K562 (cell line): Measurements from ENCODE around the gene SMIM29. TPM values are rescaled to one million over a fixed set of nuclear protein-coding genes. Genes with fewer than 3 reads are reported as not detected.
A peak's percentile ranks its signal among the peaks of the same experiment; 100 is the strongest.

Experiments used
- ATAC-seq: fragments of 200-7000 bp; cut with Tn5 transposase; 3 replicates; pipeline ENCODE4 v1.9.1; 2020; ENCODE audit warnings: moderate library complexity
- BruUV-seq: library from RNA; stranded (reverse); fragments of 400-500 nt; replicated peaks from 2 replicates; lab custom pipeline; 2021; lab: Mats Ljungman, UMichigan
- CTCF ChIA-PET: fragments of 300-600 bp; formaldehyde crosslinking; extraction: SDS; loops from one replicate; lab custom pipeline; 2021; ENCODE audit warnings: low intra/inter-chr PET ratio; lab: Yijun Ruan, JAX
- POLR2A ChIA-PET: fragments of 300-600, 350-650 bp; sonication (Branson Sonifier 250); formaldehyde crosslinking; extraction: SDS; loops from one replicate; lab custom pipeline; 2021; ENCODE audit warnings: antibody characterized with exemption, inconsistent platforms; lab: Yijun Ruan, JAX
- DNase-seq, 4 experiments: peaks; one replicate each; pipeline versions ENCODE4 v3.0.0 to v3.0.0-alpha.2; 2011 to 2018; ENCODE audit warnings: low spot score in 3 of 4, mixed read lengths in 3 of 4; ENCODE audit errors: extremely low read depth in 1 of 4
- FAIRE-seq: peaks from 2 replicates; lab custom pipeline; 2011; peaks lifted over from hg19 to GRCh38; lab: Jason Lieb, UNC
- H2AFZ ChIP-seq: 2 replicates; pipeline ENCODE4 v1.6.0; 2011; ENCODE audit warnings: low read depth, low read length, control low read depth, inconsistent platforms
- H3K27ac ChIP-seq: fragments of 200-600 bp; 3 replicates; pipeline ENCODE4 v1.8.0; 2011; ENCODE audit warnings: low read depth, mild to moderate bottlenecking, control low read depth, inconsistent platforms, low read length, moderate library complexity, mixed read lengths; ENCODE audit errors: extremely low read depth
- H3K27me3 ChIP-seq, 2 experiments: fragments of 300-600 bp in 1 of 2; 2 replicates in 1 of 2; 3 replicates in 1 of 2; pipeline versions ENCODE4 v1.6.0 to v1.8.0; 2011; ENCODE audit warnings: inconsistent platforms in 2 of 2, low read length in 2 of 2, mild to moderate bottlenecking in 1 of 2, mixed read lengths in 1 of 2, moderate library complexity in 1 of 2; ENCODE audit not compliant: control insufficient read depth in 2 of 2, insufficient read depth in 2 of 2
- H3K36me3 ChIP-seq: fragments of 300-600 bp; 3 replicates; pipeline ENCODE4 v1.8.0; 2011; ENCODE audit warnings: mild to moderate bottlenecking, low read length, inconsistent platforms; ENCODE audit not compliant: control insufficient read depth, insufficient read depth
- H3K4me1 ChIP-seq, 2 experiments: fragments of 200-600 bp in 1 of 2; replicated peaks in 1 of 2; 2 replicates in 1 of 2; 3 replicates in 1 of 2; pipeline versions ENCODE4 v1.5.1 to v1.8.0; 2011; ENCODE audit warnings: inconsistent platforms in 2 of 2, low read length in 2 of 2, mild to moderate bottlenecking in 1 of 2, mixed read lengths in 1 of 2, moderate library complexity in 1 of 2; ENCODE audit not compliant: control insufficient read depth in 2 of 2, insufficient read depth in 2 of 2
- H3K4me2 ChIP-seq: 2 replicates; pipeline ENCODE4 v1.6.1; 2011; ENCODE audit warnings: low read length, control low read depth, inconsistent platforms, mixed read lengths; ENCODE audit not compliant: insufficient read depth
- H3K4me3 ChIP-seq: fragments of 200-600 bp; sonication (generic), shearing (Covaris generic); 2 replicates; pipeline ENCODE4 v1.5.1; 2016; ENCODE audit warnings: control low read depth, inconsistent platforms
- H3K79me2 ChIP-seq: fragments of 200-600 bp; 3 replicates; pipeline ENCODE4 v1.8.0; 2011; ENCODE audit warnings: low read length, inconsistent platforms; ENCODE audit not compliant: control insufficient read depth, insufficient read depth
- H3K9ac ChIP-seq, 2 experiments: 2 replicates each; pipeline versions ENCODE4 v1.6.0 to v1.6.1; 2011; ENCODE audit warnings: low read depth in 2 of 2, low read length in 2 of 2, control low read depth in 1 of 2, inconsistent platforms in 1 of 2, mild to moderate bottlenecking in 1 of 2, mixed read lengths in 1 of 2; ENCODE audit not compliant: insufficient read depth in 1 of 2
- H3K9me1 ChIP-seq: one replicate; pipeline ENCODE4 v1.6.0; 2011; ENCODE audit warnings: inconsistent platforms, mild to moderate bottlenecking, low read length, moderate library complexity; ENCODE audit not compliant: control insufficient read depth, insufficient read depth
- H3K9me3 ChIP-seq: replicated peaks from 2 replicates; pipeline ENCODE4 v1.5.1; 2011; ENCODE audit warnings: low read depth, low read length, inconsistent platforms; ENCODE audit not compliant: control insufficient read depth, insufficient read depth
- H4K20me1 ChIP-seq: replicated peaks from 2 replicates; pipeline ENCODE4 v1.6.1; 2011; ENCODE audit warnings: low read length, inconsistent platforms, mixed read lengths; ENCODE audit not compliant: control insufficient read depth, insufficient read depth
- AFF4 ChIP-seq: sonication (generic); formaldehyde crosslinking; IDR thresholded peaks from 2 replicates; pipeline ENCODE4 v1.8.0; 2023; ENCODE audit warnings: mild to moderate bottlenecking, missing genetic modification reagents
- CCAR2 ChIP-seq: fragments of 200-400 bp; formaldehyde crosslinking; IDR thresholded peaks from 2 replicates; pipeline ENCODE4 v1.6.1; 2017; ENCODE audit warnings: mild to moderate bottlenecking, low read depth, low read length
- ELK1 ChIP-seq: sonication (generic); formaldehyde crosslinking; IDR thresholded peaks from 2 replicates; pipeline ENCODE4 v1.8.1; 2022; ENCODE audit warnings: missing genetic modification reagents
- ID3 ChIP-seq, 2 experiments: fragments of 250-450 bp in 1 of 2; fragments of 450-650 bp in 1 of 2; sonication (Bioruptor Pico) in 1 of 2; IDR thresholded peaks; 2 replicates each; pipeline versions ENCODE4 v1.6.1 to v1.8.0; 2016 to 2021; ENCODE audit warnings: mild to moderate bottlenecking in 2 of 2, moderate library complexity in 2 of 2, missing compliant biosample characterization in 1 of 2, missing genetic modification characterization in 1 of 2
- NFRKB ChIP-seq: fragments of 450-650 bp; IDR thresholded peaks from 2 replicates; pipeline ENCODE4 v1.6.1; 2016; ENCODE audit warnings: low read depth
- POU5F1 ChIP-seq: fragments of 150-350 bp; IDR thresholded peaks from 2 replicates; pipeline ENCODE4 v1.6.1; 2014; ENCODE audit warnings: borderline replicate concordance, low read length, low read depth, mild to moderate bottlenecking; ENCODE audit not compliant: partially characterized antibody
- RUNX1 ChIP-seq: sonication (generic); IDR thresholded peaks from 2 replicates; pipeline ENCODE4 v1.6.1; 2016; ENCODE audit warnings: antibody characterized with exemption, low read depth
- SMAD3 ChIP-seq: fragments of 450-650 bp; formaldehyde crosslinking; conservative IDR thresholded peaks from 2 replicates; pipeline ENCODE4 v1.4.0; 2020; ENCODE audit warnings: mild to moderate bottlenecking
- ZBTB33 ChIP-seq: sonication (generic); formaldehyde crosslinking; IDR thresholded peaks from 2 replicates; pipeline ENCODE4 v1.8.1; 2023; ENCODE audit warnings: mild to moderate bottlenecking, missing genetic modification reagents
- WGBS: fragments of 100-300 bp; shearing (Covaris generic); methylation state at CpG from one replicate; pipeline ENCODE4 v1.1.6; 2016; ENCODE audit warnings: low coverage, mixed read lengths; ENCODE audit not compliant: insufficient coverage; ENCODE audit errors: missing lambda C conversion rate; 5-methylcytosine and 5-hydroxymethylcytosine counted together
- in situ Hi-C: fragments of 300-500 bp; cut with MboI; formaldehyde crosslinking; loops from 4 replicates; pipeline ENCODE4 v1.15.0; 2018; ENCODE audit warnings: inconsistent platforms, mixed read lengths
- intact Hi-C: fragments of 100-400 bp; cut with micrococcal nuclease; formaldehyde crosslinking; loops from 2 replicates; pipeline ENCODE4 v1.14.2; 2022
- polyA plus RNA-seq, 8 experiments: library from polyadenylated mRNA; depleted of rRNA in 4 of 8; stranded (reverse) in 5 of 8; unstranded in 3 of 8; fragments of >200 nt; fragmentation: Nextera tagmentation in 2 of 8; fragmentation: Illumina TruSeq in 1 of 8; extraction: Ambion mirVana in 2 of 8; extraction: Trizol in 1 of 8; gene quantifications; 2 replicates each; pipeline versions ENCODE4 v1.2.1 to v1.2.3, GENCODE V29; 2011 to 2014; ENCODE audit warnings: inconsistent platforms in 1 of 8, missing spikeins in 1 of 8
- total RNA-seq, 7 experiments: library from RNA; depleted of rRNA in 6 of 7; stranded (reverse); fragments of >200 nt in 6 of 7; fragmentation: Illumina TruSeq in 2 of 7; extraction: Trizol in 2 of 7; gene quantifications; 2 replicates each; pipeline versions ENCODE4 v1.2.1 to v1.2.3, GENCODE V29; 2011 to 2021; ENCODE audit warnings: low replicate concordance in 1 of 7

SMIM29 gene
- total and polyA plus RNA-seq, 9 of the 15 experiments (the other 6 are each of a cell fraction or from before 2014, with no cell fraction given): 6.5 to 36.7 (median 20.9) TPM

- TF ChIP-seq ID3 (CRISPR knock-in tag; IDR thresholded peaks at IDR 0.05) (no peak), ID3 (tag; IDR thresholded peaks at IDR 0.05) (peak; percentile 80), SMAD3 (no peak), ZBTB33 (CRISPR knock-in tag) (no peak)
- TF ChIP-seq, all 486 proteins: peak for 102
Observed at GRCh38 chr6:34284563-34285447, 36.0 kb upstream of the SMIM29 start (continued).

GRCh38 chr6:34281702-34282334 is 33.0 kb upstream of the SMIM29 start:
- ATAC-seq (peak; percentile 57), DNase-seq (peak in 3 of 4 experiments; percentile 38 to 94 (median 84)), FAIRE-seq (peak; percentile 90)
- Histone ChIP-seq H3K27me3 (no peaks in the 10 kb centered on the region), H3K36me3 (peaks cover 78% of the 10 kb centered on the region), H3K79me2 (peaks cover 10% of the 10 kb centered on the region), H3K9ac (peak overlapping the region; percentile 7 to 18; a peak in 3 of 4 replicates), H4K20me1 (no peaks in the 10 kb centered on the region), H3K9me1 (no peaks in the 10 kb centered on the region), H2AFZ (no peak overlapping the region), H3K27ac (peak overlapping the region; percentile 65), H3K4me3 (no peak overlapping the region), H3K9me3 (no peaks in the 10 kb centered on the region), H3K4me2 (peak overlapping the region; percentile 41), H3K4me1 (peaks cover 16 to 78% of the 10 kb centered on the region in 2 experiments)
- BruUV-seq: TSS peak; percentile 1
- intact Hi-C loops: no loop called here
- ChIA-PET CTCF (interaction anchor here (0.6 kb wide), 1 partner anchor 9 kb away, joined by 3 read pairs; no protein-coding TSS in a partner anchor), POLR2A (interaction anchor here (0.6 to 2.8 kb wide), 11 partner anchors 9 to 606 kb away, joined by 3 to 14 read pairs (median 4); partner anchors contain the start of genes SMIM29 and TAF11)
- in situ Hi-C loops: no loop called here
- 11% methylated on average over 6 of the region's 6 CpGs for WGBS
- no peak for TF ChIP-seq ELK1
- 0 out of 2 replicates have a peak, but pooled peaks have one; percentile 65 for TF ChIP-seq RUNX1
- no peak for TF ChIP-seq NFRKB
- no peak for TF ChIP-seq CCAR2
- TF ChIP-seq POU5F1: no peak
- TF ChIP-seq AFF4 (CRISPR knock-in tag): no peak
